Measurements from ENCODE around the gene SRSF2.
A peak's percentile ranks its signal among the peaks of the same experiment; 100 is the strongest.

Gene SRSF2

GRCh38 chr17:76735586-76736348, 1.4 kb downstream of the SRSF2 start:
- no peak for DNase-seq (ENCODE audit: extremely low spot score)
- CTCF ChIA-PET, result interaction anchor here (1.0 kb wide), 1 partner anchor 10 kb away, joined by 3 read pairs; no protein-coding TSS in a partner anchor
- no peak for TF ChIP-seq CTBP1 (IDR thresholded peaks at IDR 0.05; ENCODE audit: borderline replicate concordance)
- TF ChIP-seq PKNOX1 (IDR thresholded peaks at IDR 0.05), result no peak
- TF ChIP-seq FOXM1 (IDR thresholded peaks at IDR 0.05; ENCODE audit: borderline replicate concordance), result no peak
- TF ChIP-seq ZNF384 (IDR thresholded peaks at IDR 0.05), result no peak
- no peak for TF ChIP-seq TARDBP (IDR thresholded peaks at IDR 0.05)
- TF ChIP-seq ELF4 (IDR thresholded peaks at IDR 0.05), result no peak
- no peak for TF ChIP-seq ARNT (IDR thresholded peaks at IDR 0.05)
- TF ChIP-seq LEF1 (IDR thresholded peaks at IDR 0.05; ENCODE audit: borderline replicate concordance), result no peak
- no peak for TF ChIP-seq FOXK2 (IDR thresholded peaks at IDR 0.05)
- no peak for TF ChIP-seq L3MBTL2 (conservative IDR thresholded peaks at IDR 0.05)
- no peak for TF ChIP-seq FOXA1 (IDR thresholded peaks at IDR 0.05)
- no peak for TF ChIP-seq NFRKB (IDR thresholded peaks at IDR 0.05)
- no peak for TF ChIP-seq SP1 (IDR thresholded peaks at IDR 0.05)
- TF ChIP-seq HDGF (IDR thresholded peaks at IDR 0.05; ENCODE audit: borderline replicate concordance), result no peak
- TF ChIP-seq SUZ12 (IDR thresholded peaks at IDR 0.05), result no peak
- TF ChIP-seq BHLHE40 (IDR thresholded peaks at IDR 0.05; ENCODE audit: borderline replicate concordance), result no peak; the same call in 1 of the 2 replicates
- POLR2A ChIA-PET, result interaction anchor here (0.8 to 5.2 kb wide), 13 partner anchors 8 to 178 kb away, joined by 3 to 58 read pairs (median 8); partner anchors contain the start of genes JMJD6, METTL23 and MXRA7

DNA sequence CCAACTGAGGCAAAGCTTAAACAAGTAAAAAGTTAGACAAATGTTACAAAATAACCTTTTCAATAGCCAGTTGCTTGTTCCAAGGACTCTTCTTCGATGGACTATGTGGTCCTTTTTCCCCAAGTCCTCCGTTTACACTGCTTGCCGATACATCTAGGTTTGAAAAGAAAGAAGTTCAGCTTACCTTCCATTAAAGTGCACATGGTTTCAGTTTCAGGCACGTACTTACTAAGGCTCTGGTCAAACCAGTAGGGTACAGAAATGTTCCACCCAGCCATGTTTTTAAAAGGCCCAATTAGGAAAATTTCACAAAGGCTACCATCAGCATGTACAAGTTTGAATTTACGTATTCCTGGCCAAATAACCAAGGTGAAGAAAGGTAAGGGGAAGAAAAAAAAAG, 2.1 kb downstream of the SRSF2 start:
- ChIA-PET POLR2A (interaction anchor here (0.8 to 5.2 kb wide), 5 partner anchors 7 to 38 kb away, joined by 4 to 29 read pairs (median 8); partner anchors contain the start of genes JMJD6, METTL23 and MXRA7), CTCF (interaction anchor here (0.7 to 1.0 kb wide), 2 partner anchors 9 to 27 kb away, joined by 3 read pairs; no protein-coding TSS in a partner anchor)
- no peak for DNase-seq (ENCODE audit: extremely low spot score)
- no peak for TF ChIP-seq FOXK2 (IDR thresholded peaks at IDR 0.05)
- no peak for TF ChIP-seq TARDBP (IDR thresholded peaks at IDR 0.05)
- no peak for TF ChIP-seq NFRKB (IDR thresholded peaks at IDR 0.05)
- TF ChIP-seq LEF1 (IDR thresholded peaks at IDR 0.05; ENCODE audit: borderline replicate concordance), result no peak
- TF ChIP-seq FOXM1 (IDR thresholded peaks at IDR 0.05; ENCODE audit: borderline replicate concordance), result no peak
- no peak for TF ChIP-seq ARNT (IDR thresholded peaks at IDR 0.05)
- no peak for TF ChIP-seq SP1 (IDR thresholded peaks at IDR 0.05)
- TF ChIP-seq ZNF384 (IDR thresholded peaks at IDR 0.05), result no peak
- TF ChIP-seq ELF4 (IDR thresholded peaks at IDR 0.05), result no peak
- no peak for TF ChIP-seq L3MBTL2 (conservative IDR thresholded peaks at IDR 0.05)
- TF ChIP-seq SUZ12 (IDR thresholded peaks at IDR 0.05), result no peak
- TF ChIP-seq CTBP1 (IDR thresholded peaks at IDR 0.05; ENCODE audit: borderline replicate concordance), result no peak
- TF ChIP-seq HDGF (IDR thresholded peaks at IDR 0.05; ENCODE audit: borderline replicate concordance), result no peak

DNA sequence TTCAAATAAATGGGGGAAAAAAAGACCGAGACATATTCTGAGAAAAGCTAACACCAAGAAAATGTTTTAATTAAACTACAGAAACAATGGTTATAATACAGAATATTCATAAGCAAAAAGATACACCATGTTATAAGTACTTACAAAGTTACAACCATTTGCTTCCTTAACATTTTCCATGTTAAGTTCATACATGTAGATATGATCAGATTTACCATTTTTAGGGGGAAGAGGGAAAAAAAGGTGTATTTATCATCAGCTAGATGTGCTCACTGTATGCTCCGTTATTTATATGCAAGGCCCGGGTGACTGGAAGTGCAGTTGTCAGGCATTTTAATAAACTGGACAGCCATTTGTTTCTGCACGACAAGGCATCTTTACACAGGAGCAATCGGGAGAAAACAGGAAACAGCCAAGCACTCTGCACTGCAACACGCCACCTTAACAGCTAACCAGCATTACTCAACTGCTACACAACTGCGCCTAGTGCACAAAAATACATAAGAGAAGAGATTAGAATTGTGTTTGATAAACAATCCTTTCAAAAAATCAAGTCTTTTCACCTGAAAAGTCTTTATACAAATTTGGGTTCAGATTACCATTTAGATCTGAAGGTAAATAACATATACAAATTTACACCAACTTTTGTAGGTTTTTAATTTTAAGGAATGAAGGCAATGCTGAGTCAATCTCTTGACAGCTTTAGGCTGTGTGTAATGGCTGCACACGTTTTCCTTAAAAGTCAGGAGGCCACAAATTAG, 2.9 kb downstream of the SRSF2 start:
- ChIA-PET CTCF (interaction anchor here (0.7 to 1.0 kb wide), 2 partner anchors 8 to 26 kb away, joined by 3 read pairs; no protein-coding TSS in a partner anchor), POLR2A (interaction anchor here (1.3 to 1.5 kb wide), 3 partner anchors 12 to 176 kb away, joined by 4 to 8 read pairs (median 4); no protein-coding TSS in a partner anchor)
- DNase-seq (ENCODE audit: extremely low spot score), result no peak
- TF ChIP-seq FOXK2 (IDR thresholded peaks at IDR 0.05) (0 out of 2 replicates have a peak, but pooled peaks have one; percentile 30), LEF1 (IDR thresholded peaks at IDR 0.05; ENCODE audit: borderline replicate concordance) (no peak)

- TF ChIP-seq FOXA1 (IDR thresholded peaks at IDR 0.05) (no peak), NFRKB (IDR thresholded peaks at IDR 0.05) (no peak), FOXM1 (IDR thresholded peaks at IDR 0.05; ENCODE audit: borderline replicate concordance) (no peak), FOXK2 (IDR thresholded peaks at IDR 0.05) (no peak), SUZ12 (IDR thresholded peaks at IDR 0.05) (no peak), TARDBP (IDR thresholded peaks at IDR 0.05) (no peak), ELF4 (IDR thresholded peaks at IDR 0.05) (no peak), CTBP1 (IDR thresholded peaks at IDR 0.05; ENCODE audit: borderline replicate concordance) (no peak), ARNT (IDR thresholded peaks at IDR 0.05) (no peak), ZNF384 (IDR thresholded peaks at IDR 0.05) (no peak), L3MBTL2 (conservative IDR thresholded peaks at IDR 0.05) (no peak)
- POLR2A ChIA-PET, result interaction anchor here (1.5 to 1.7 kb wide), 2 partner anchors 62 to 176 kb away, joined by 4 read pairs; no protein-coding TSS in a partner anchor
- CTCF ChIA-PET, result no interaction called here
- DNase-seq (ENCODE audit: extremely low spot score), result no peak
Measured at GRCh38 chr17:76733618-76733957, 3.5 kb downstream of the SRSF2 start.

GRCh38 chr17:76732734-76733617, 4.2 kb downstream of the SRSF2 start:
- ChIA-PET POLR2A (interaction anchor here (1.1 to 1.7 kb wide), 4 partner anchors 15 to 175 kb away, joined by 3 to 8 read pairs (median 4); no protein-coding TSS in a partner anchor), CTCF (interaction anchor here (0.9 kb wide), 1 partner anchor 102 kb away, joined by 3 read pairs; no protein-coding TSS in a partner anchor)
- TF ChIP-seq ARNT (IDR thresholded peaks at IDR 0.05) (no peak), SP1 (IDR thresholded peaks at IDR 0.05) (no peak), ZNF384 (IDR thresholded peaks at IDR 0.05) (no peak), FOXK2 (IDR thresholded peaks at IDR 0.05) (no peak), CTBP1 (IDR thresholded peaks at IDR 0.05; ENCODE audit: borderline replicate concordance) (no peak), PKNOX1 (IDR thresholded peaks at IDR 0.05) (no peak), FOXA1 (IDR thresholded peaks at IDR 0.05) (no peak), BHLHE40 (IDR thresholded peaks at IDR 0.05; ENCODE audit: borderline replicate concordance) (no peak), NFRKB (IDR thresholded peaks at IDR 0.05) (no peak), SUZ12 (IDR thresholded peaks at IDR 0.05) (no peak)
- no peak for DNase-seq (ENCODE audit: extremely low spot score)

Data from HEK293T (cell line).